ENCODE measurements around the gene GALNT14. TPM values are rescaled to one million over a fixed set of nuclear protein-coding genes. Genes with fewer than 3 reads are reported as not detected.

Gene GALNT14
- total RNA-seq, 4 donors from 2014 or later, result 8.3 to 26.1 (median 16.3) TPM

DNA sequence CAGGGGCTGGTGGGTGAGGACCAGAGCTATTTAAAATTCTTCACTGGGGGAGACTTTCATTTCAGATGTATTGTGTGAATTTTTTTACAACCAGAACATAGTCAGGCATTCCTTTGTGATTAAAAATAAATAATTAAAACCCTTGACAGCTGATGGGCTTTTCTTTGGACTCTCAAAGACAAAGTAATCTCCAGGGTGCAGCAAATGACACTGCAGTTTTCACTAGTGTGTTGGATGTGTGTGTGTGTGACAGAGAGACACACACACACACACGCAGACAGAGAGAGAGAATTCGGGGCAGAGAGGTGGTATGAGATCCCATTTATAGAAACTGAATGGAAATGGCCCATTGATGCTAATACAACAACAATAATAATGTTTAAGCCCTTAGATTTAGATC lies 10.3 kb upstream of the GALNT14 start:
- H3K9me3 ChIP-seq, result no peaks in the 10 kb centered on the region
- no peaks in the 10 kb centered on the region for H3K27me3 ChIP-seq
- H3K27ac ChIP-seq, result no peak overlapping the region
- H3K36me3 ChIP-seq, result no peaks in the 10 kb centered on the region
- no peak for DNase-seq
- H3K4me3 ChIP-seq, result no peak overlapping the region
- no peaks in the 10 kb centered on the region for H3K4me1 ChIP-seq
- no peak for TF ChIP-seq CTCF (IDR thresholded peaks at IDR 0.05)
- TF ChIP-seq POLR2A (IDR thresholded peaks at IDR 0.05), result no peak

GRCh38 chr2:31147645-31148044 lies 9.4 kb upstream of the GALNT14 start:
- H3K27ac ChIP-seq, result no peak overlapping the region
- TF ChIP-seq CTCF (IDR thresholded peaks at IDR 0.05), result no peak
- TF ChIP-seq POLR2A (IDR thresholded peaks at IDR 0.05), result no peak
- DNase-seq, result no peak
- no peaks in the 10 kb centered on the region for H3K36me3 ChIP-seq
- no peaks in the 10 kb centered on the region for H3K4me1 ChIP-seq
- no peaks in the 10 kb centered on the region for H3K9me3 ChIP-seq
- no peaks in the 10 kb centered on the region for H3K27me3 ChIP-seq
- no peak overlapping the region for H3K4me3 ChIP-seq

GRCh38 chr2:31142110-31142509 lies 3.9 kb upstream of the GALNT14 start:
- no peaks in the 10 kb centered on the region for H3K27me3 ChIP-seq
- H3K27ac ChIP-seq, result no peak overlapping the region
- no peak overlapping the region for H3K4me3 ChIP-seq
- no peak for TF ChIP-seq POLR2A (IDR thresholded peaks at IDR 0.05)
- TF ChIP-seq CTCF (IDR thresholded peaks at IDR 0.05), result no peak
- no peaks in the 10 kb centered on the region for H3K36me3 ChIP-seq
- peaks cover 0 to 15% (median 7%) of the 10 kb centered on the region in 4 donors for H3K4me1 ChIP-seq
- DNase-seq, result no peak
- no peaks in the 10 kb centered on the region for H3K9me3 ChIP-seq

GRCh38 chr2:31141443-31142085 lies 3.3 kb upstream of the GALNT14 start:
- H3K4me1 ChIP-seq, result peaks cover 0 to 18% (median 8%) of the 10 kb centered on the region in 4 donors
- TF ChIP-seq CTCF (IDR thresholded peaks at IDR 0.05) (no peak), POLR2A (IDR thresholded peaks at IDR 0.05) (no peak)
- H3K36me3 ChIP-seq, result no peaks in the 10 kb centered on the region
- H3K27me3 ChIP-seq, result no peaks in the 10 kb centered on the region
- no peak overlapping the region for H3K4me3 ChIP-seq
- H3K9me3 ChIP-seq, result no peaks in the 10 kb centered on the region
- DNase-seq, result no peak
- no peak overlapping the region for H3K27ac ChIP-seq

DNA sequence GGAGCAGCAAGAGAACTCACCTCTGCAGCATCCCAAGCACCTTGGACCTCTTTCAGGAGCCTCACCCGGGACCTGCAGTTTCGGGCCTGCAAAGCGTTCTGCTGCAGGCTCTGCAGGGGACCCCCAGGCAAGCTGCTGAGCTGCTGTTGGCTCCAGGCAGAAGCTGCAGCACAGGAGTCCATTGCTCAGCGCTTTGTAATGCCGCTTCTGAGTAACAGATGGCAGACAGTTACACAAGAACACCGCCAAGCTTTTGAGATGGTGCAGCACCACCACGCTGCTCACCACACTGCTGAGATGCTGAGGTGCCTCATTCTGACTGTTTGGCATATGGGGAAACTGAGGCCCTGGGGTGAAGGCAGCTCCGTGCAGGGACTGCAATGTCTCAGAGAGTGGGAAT lies 1.9 kb upstream of the GALNT14 start:
- Histone ChIP-seq H3K27me3 (no peaks in the 10 kb centered on the region), H3K36me3 (no peaks in the 10 kb centered on the region), H3K27ac (no peak overlapping the region), H3K9me3 (no peaks in the 10 kb centered on the region), H3K4me1 (peaks cover 0 to 18% (median 8%) of the 10 kb centered on the region in 4 donors), H3K4me3 (no peak overlapping the region)
- TF ChIP-seq POLR2A (IDR thresholded peaks at IDR 0.05) (no peak), CTCF (IDR thresholded peaks at IDR 0.05) (no peak)
- DNase-seq, result no peak

DNA sequence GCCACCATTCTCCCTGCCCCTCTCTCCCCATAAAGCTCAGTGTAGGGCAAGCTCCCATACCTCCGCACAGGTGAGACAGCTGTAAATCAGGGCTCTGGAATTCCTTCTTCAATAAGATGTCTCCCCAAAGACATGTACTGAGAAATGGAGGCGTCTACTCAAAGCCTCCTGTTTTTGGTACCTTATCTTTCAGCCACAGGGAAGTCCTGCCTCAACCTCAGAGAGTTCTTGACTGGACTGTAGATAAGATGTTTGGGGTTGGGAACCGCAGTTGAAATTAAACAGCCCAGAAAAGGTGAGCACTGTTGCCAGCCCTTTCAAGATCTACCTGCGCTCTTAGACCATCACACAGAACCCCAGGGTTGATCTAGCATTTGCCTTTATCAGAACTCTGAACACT lies 1.4 kb upstream of the GALNT14 start:
- Histone ChIP-seq H3K36me3 (no peaks in the 10 kb centered on the region), H3K27me3 (no peaks in the 10 kb centered on the region), H3K9me3 (no peaks in the 10 kb centered on the region), H3K4me1 (peaks cover 0 to 18% (median 8%) of the 10 kb centered on the region in 4 donors), H3K27ac (no peak overlapping the region), H3K4me3 (no peak overlapping the region)
- no peak for TF ChIP-seq POLR2A (IDR thresholded peaks at IDR 0.05)
- TF ChIP-seq CTCF (IDR thresholded peaks at IDR 0.05), result no peak
- DNase-seq, result no peak
